ENCODE results near the gene LSM7.

DNA sequence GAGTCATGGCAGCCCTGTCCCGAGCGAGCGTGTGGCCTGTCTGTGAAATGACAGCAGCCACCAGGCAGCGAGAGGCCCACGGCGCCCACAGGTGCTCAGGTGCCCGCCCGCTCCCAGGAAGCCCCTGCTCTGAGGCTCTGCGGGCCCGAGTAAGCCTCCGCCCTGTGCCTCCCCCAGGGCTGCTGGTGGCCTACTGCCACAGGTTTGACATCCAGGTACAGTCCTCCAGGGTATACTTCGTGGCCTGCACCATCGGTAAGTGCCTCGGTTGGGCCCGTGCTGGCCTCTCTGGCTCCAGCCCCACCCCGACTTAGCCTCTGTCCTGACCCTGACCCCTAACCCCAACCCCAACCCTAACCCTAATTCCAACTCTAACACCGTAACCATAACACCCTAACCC is 16.7 kb upstream of the LSM7 start:
- TF ChIP-seq, protein P1, sequence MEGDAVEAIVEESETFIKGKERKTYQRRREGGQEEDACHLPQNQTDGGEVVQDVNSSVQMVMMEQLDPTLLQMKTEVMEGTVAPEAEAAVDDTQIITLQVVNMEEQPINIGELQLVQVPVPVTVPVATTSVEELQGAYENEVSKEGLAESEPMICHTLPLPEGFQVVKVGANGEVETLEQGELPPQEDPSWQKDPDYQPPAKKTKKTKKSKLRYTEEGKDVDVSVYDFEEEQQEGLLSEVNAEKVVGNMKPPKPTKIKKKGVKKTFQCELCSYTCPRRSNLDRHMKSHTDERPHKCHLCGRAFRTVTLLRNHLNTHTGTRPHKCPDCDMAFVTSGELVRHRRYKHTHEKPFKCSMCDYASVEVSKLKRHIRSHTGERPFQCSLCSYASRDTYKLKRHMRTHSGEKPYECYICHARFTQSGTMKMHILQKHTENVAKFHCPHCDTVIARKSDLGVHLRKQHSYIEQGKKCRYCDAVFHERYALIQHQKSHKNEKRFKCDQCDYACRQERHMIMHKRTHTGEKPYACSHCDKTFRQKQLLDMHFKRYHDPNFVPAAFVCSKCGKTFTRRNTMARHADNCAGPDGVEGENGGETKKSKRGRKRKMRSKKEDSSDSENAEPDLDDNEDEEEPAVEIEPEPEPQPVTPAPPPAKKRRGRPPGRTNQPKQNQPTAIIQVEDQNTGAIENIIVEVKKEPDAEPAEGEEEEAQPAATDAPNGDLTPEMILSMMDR (conservative IDR thresholded peaks at IDR 0.05; ENCODE audit: low read depth, low read length), result no peak
- TF ChIP-seq EZH2 (IDR thresholded peaks at IDR 0.05; ENCODE audit: borderline replicate concordance, low read depth, low read length, poor library complexity, severe bottlenecking), result no peak
